Measurements from ENCODE around the gene THSD4.

The THSD4 gene

GRCh38 chr15:71505962-71506361 is 390.7 kb downstream of the THSD4 start:
- Histone ChIP-seq H3K9me3 (ENCODE audit: control insufficient read depth, insufficient read depth, low read depth, low read length) (no peaks in the 10 kb centered on the region), H3K36me3 (ENCODE audit: control insufficient read depth, insufficient read depth, low read length) (no peaks in the 10 kb centered on the region), H3K27me3 (ENCODE audit: control insufficient read depth, insufficient read depth, low read length) (no peaks in the 10 kb centered on the region), H3K9ac (ENCODE audit: low read length) (no peak overlapping the region), H3K27ac (ENCODE audit: low read depth, low read length) (no peak overlapping the region), H3K4me1 (ENCODE audit: control insufficient read depth, insufficient read depth, low read length) (no peaks in the 10 kb centered on the region), H3K4me3 (ENCODE audit: low read depth, low read length) (no peak overlapping the region)

- H3K27ac ChIP-seq (ENCODE audit: low read depth, low read length), result no peak overlapping the region
- H3K9me3 ChIP-seq (ENCODE audit: control insufficient read depth, insufficient read depth, low read depth, low read length), result no peaks in the 10 kb centered on the region
- H3K27me3 ChIP-seq (ENCODE audit: control insufficient read depth, insufficient read depth, low read length), result no peaks in the 10 kb centered on the region
- no peaks in the 10 kb centered on the region for H3K36me3 ChIP-seq (ENCODE audit: control insufficient read depth, insufficient read depth, low read length)
- no peak overlapping the region for H3K9ac ChIP-seq (ENCODE audit: low read length)
- peaks cover 2% of the 10 kb centered on the region for H3K4me1 ChIP-seq (ENCODE audit: control insufficient read depth, insufficient read depth, low read length)
- no peak overlapping the region for H3K4me3 ChIP-seq (ENCODE audit: low read depth, low read length)
These were observed 391.7 kb downstream of the THSD4 start for GRCh38 chr15:71506946-71507345.

GRCh38 chr15:71508081-71508682 is 392.9 kb downstream of the THSD4 start:
- no peaks in the 10 kb centered on the region for H3K9me3 ChIP-seq (ENCODE audit: control insufficient read depth, insufficient read depth, low read depth, low read length)
- no peaks in the 10 kb centered on the region for H3K36me3 ChIP-seq (ENCODE audit: control insufficient read depth, insufficient read depth, low read length)
- H3K27me3 ChIP-seq (ENCODE audit: control insufficient read depth, insufficient read depth, low read length), result no peaks in the 10 kb centered on the region
- H3K27ac ChIP-seq (ENCODE audit: low read depth, low read length), result no peak overlapping the region
- H3K9ac ChIP-seq (ENCODE audit: low read length), result no peak overlapping the region
- H3K4me1 ChIP-seq (ENCODE audit: control insufficient read depth, insufficient read depth, low read length), result peaks cover 7% of the 10 kb centered on the region
- no peak overlapping the region for H3K4me3 ChIP-seq (ENCODE audit: low read depth, low read length)

- Histone ChIP-seq H3K4me3 (ENCODE audit: low read depth, low read length) (no peak overlapping the region), H3K27me3 (ENCODE audit: control insufficient read depth, insufficient read depth, low read length) (no peaks in the 10 kb centered on the region), H3K27ac (ENCODE audit: low read depth, low read length) (no peak overlapping the region), H3K36me3 (ENCODE audit: control insufficient read depth, insufficient read depth, low read length) (no peaks in the 10 kb centered on the region), H3K9me3 (ENCODE audit: control insufficient read depth, insufficient read depth, low read depth, low read length) (no peaks in the 10 kb centered on the region), H3K9ac (ENCODE audit: low read length) (no peak overlapping the region), H3K4me1 (ENCODE audit: control insufficient read depth, insufficient read depth, low read length) (peaks cover 7% of the 10 kb centered on the region)
These were observed 393.9 kb downstream of the THSD4 start for GRCh38 chr15:71509139-71509538.

GRCh38 chr15:71510763-71511162 is 395.5 kb downstream of the THSD4 start:
- H3K9ac ChIP-seq (ENCODE audit: low read length), result no peak overlapping the region
- no peak overlapping the region for H3K4me3 ChIP-seq (ENCODE audit: low read depth, low read length)
- H3K4me1 ChIP-seq (ENCODE audit: control insufficient read depth, insufficient read depth, low read length), result peaks cover 16% of the 10 kb centered on the region
- H3K27me3 ChIP-seq (ENCODE audit: control insufficient read depth, insufficient read depth, low read length), result no peaks in the 10 kb centered on the region
- no peaks in the 10 kb centered on the region for H3K36me3 ChIP-seq (ENCODE audit: control insufficient read depth, insufficient read depth, low read length)
- H3K27ac ChIP-seq (ENCODE audit: low read depth, low read length), result no peak overlapping the region
- no peaks in the 10 kb centered on the region for H3K9me3 ChIP-seq (ENCODE audit: control insufficient read depth, insufficient read depth, low read depth, low read length)

- Histone ChIP-seq H3K36me3 (ENCODE audit: control insufficient read depth, insufficient read depth, low read length) (no peaks in the 10 kb centered on the region), H3K9me3 (ENCODE audit: control insufficient read depth, insufficient read depth, low read depth, low read length) (no peaks in the 10 kb centered on the region), H3K27ac (ENCODE audit: low read depth, low read length) (no peak overlapping the region), H3K4me3 (ENCODE audit: low read depth, low read length) (no peak overlapping the region), H3K9ac (ENCODE audit: low read length) (no peak overlapping the region), H3K4me1 (ENCODE audit: control insufficient read depth, insufficient read depth, low read length) (peaks cover 21% of the 10 kb centered on the region), H3K27me3 (ENCODE audit: control insufficient read depth, insufficient read depth, low read length) (no peaks in the 10 kb centered on the region)
These were observed 396.8 kb downstream of the THSD4 start for GRCh38 chr15:71511796-71512681.

GRCh38 chr15:71512682-71513006 is 397.4 kb downstream of the THSD4 start:
- H3K27me3 ChIP-seq (ENCODE audit: control insufficient read depth, insufficient read depth, low read length), result no peaks in the 10 kb centered on the region
- no peak overlapping the region for H3K27ac ChIP-seq (ENCODE audit: low read depth, low read length)
- H3K4me3 ChIP-seq (ENCODE audit: low read depth, low read length), result no peak overlapping the region
- no peaks in the 10 kb centered on the region for H3K9me3 ChIP-seq (ENCODE audit: control insufficient read depth, insufficient read depth, low read depth, low read length)
- peaks cover 21% of the 10 kb centered on the region for H3K4me1 ChIP-seq (ENCODE audit: control insufficient read depth, insufficient read depth, low read length)
- H3K9ac ChIP-seq (ENCODE audit: low read length), result no peak overlapping the region
- H3K36me3 ChIP-seq (ENCODE audit: control insufficient read depth, insufficient read depth, low read length), result no peaks in the 10 kb centered on the region

GRCh38 chr15:71515375-71516186 is 400.3 kb downstream of the THSD4 start:
- Histone ChIP-seq H3K4me1 (ENCODE audit: control insufficient read depth, insufficient read depth, low read length) (peaks cover 21% of the 10 kb centered on the region), H3K27ac (ENCODE audit: low read depth, low read length) (no peak overlapping the region), H3K9me3 (ENCODE audit: control insufficient read depth, insufficient read depth, low read depth, low read length) (no peaks in the 10 kb centered on the region), H3K36me3 (ENCODE audit: control insufficient read depth, insufficient read depth, low read length) (no peaks in the 10 kb centered on the region), H3K9ac (ENCODE audit: low read length) (no peak overlapping the region), H3K4me3 (ENCODE audit: low read depth, low read length) (no peak overlapping the region), H3K27me3 (ENCODE audit: control insufficient read depth, insufficient read depth, low read length) (no peaks in the 10 kb centered on the region)

- no peaks in the 10 kb centered on the region for H3K9me3 ChIP-seq (ENCODE audit: control insufficient read depth, insufficient read depth, low read depth, low read length)
- no peak overlapping the region for H3K27ac ChIP-seq (ENCODE audit: low read depth, low read length)
- no peak overlapping the region for H3K4me3 ChIP-seq (ENCODE audit: low read depth, low read length)
- no peaks in the 10 kb centered on the region for H3K36me3 ChIP-seq (ENCODE audit: control insufficient read depth, insufficient read depth, low read length)
- H3K9ac ChIP-seq (ENCODE audit: low read length), result no peak overlapping the region
- H3K27me3 ChIP-seq (ENCODE audit: control insufficient read depth, insufficient read depth, low read length), result no peaks in the 10 kb centered on the region
- H3K4me1 ChIP-seq (ENCODE audit: control insufficient read depth, insufficient read depth, low read length), result peaks cover 15% of the 10 kb centered on the region
These were observed 402.5 kb downstream of the THSD4 start for GRCh38 chr15:71517751-71518150.

- no peak overlapping the region for H3K4me3 ChIP-seq (ENCODE audit: low read depth, low read length)
- no peak overlapping the region for H3K27ac ChIP-seq (ENCODE audit: low read depth, low read length)
- no peaks in the 10 kb centered on the region for H3K36me3 ChIP-seq (ENCODE audit: control insufficient read depth, insufficient read depth, low read length)
- peaks cover 15% of the 10 kb centered on the region for H3K4me1 ChIP-seq (ENCODE audit: control insufficient read depth, insufficient read depth, low read length)
- H3K27me3 ChIP-seq (ENCODE audit: control insufficient read depth, insufficient read depth, low read length), result no peaks in the 10 kb centered on the region
- no peaks in the 10 kb centered on the region for H3K9me3 ChIP-seq (ENCODE audit: control insufficient read depth, insufficient read depth, low read depth, low read length)
- H3K9ac ChIP-seq (ENCODE audit: low read length), result no peak overlapping the region
These were observed 403.4 kb downstream of the THSD4 start for GRCh38 chr15:71518661-71519060.

Data from HUES6 (cell line).